ENCODE measurements around the gene SDHA.
"Not testable (repeated sequence)": the region's sequence is repeated elsewhere in the genome, so short reads cannot be mapped to it uniquely, and the experiment has no call there.

DNA sequence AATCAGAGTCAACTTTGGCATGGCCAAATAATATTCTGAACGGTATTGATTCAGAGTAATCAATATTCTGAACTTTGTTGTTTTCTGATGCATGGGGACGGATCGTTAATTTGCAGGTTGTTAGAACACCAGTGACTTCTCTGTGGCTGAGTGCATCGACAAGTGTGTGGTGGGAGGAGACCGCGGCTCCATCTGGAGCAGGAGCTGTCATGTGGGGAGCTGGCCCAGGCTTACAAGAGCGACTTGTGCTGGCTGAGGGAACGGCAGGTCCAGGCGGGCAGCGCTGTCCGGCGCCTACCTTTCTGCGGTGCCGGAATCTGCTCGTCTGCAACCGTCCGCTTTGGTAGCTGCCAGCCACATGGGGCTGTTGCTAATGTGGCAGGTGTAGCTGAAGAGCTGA lies 9.3 kb downstream of the SDHA start:
- TF ChIP-seq, protein P1, sequence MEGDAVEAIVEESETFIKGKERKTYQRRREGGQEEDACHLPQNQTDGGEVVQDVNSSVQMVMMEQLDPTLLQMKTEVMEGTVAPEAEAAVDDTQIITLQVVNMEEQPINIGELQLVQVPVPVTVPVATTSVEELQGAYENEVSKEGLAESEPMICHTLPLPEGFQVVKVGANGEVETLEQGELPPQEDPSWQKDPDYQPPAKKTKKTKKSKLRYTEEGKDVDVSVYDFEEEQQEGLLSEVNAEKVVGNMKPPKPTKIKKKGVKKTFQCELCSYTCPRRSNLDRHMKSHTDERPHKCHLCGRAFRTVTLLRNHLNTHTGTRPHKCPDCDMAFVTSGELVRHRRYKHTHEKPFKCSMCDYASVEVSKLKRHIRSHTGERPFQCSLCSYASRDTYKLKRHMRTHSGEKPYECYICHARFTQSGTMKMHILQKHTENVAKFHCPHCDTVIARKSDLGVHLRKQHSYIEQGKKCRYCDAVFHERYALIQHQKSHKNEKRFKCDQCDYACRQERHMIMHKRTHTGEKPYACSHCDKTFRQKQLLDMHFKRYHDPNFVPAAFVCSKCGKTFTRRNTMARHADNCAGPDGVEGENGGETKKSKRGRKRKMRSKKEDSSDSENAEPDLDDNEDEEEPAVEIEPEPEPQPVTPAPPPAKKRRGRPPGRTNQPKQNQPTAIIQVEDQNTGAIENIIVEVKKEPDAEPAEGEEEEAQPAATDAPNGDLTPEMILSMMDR (IDR thresholded peaks at IDR 0.05), result not testable (repeated sequence)
- not testable (repeated sequence) for TF ChIP-seq POLR2A (IDR thresholded peaks at IDR 0.05)

Measured in lower leg skin (tissue), 3 donors.